ENCODE measurements around the gene PRR12. TPM values are rescaled to one million over a fixed set of nuclear protein-coding genes. Genes with fewer than 3 reads are reported as not detected.

PRR12 gene
- total and polyA plus RNA-seq, 9 of the 15 experiments (the other 6 are each of a cell fraction or from before 2014, with no cell fraction given): 0.01 to 21.1 (median 0.98) TPM

DNA sequence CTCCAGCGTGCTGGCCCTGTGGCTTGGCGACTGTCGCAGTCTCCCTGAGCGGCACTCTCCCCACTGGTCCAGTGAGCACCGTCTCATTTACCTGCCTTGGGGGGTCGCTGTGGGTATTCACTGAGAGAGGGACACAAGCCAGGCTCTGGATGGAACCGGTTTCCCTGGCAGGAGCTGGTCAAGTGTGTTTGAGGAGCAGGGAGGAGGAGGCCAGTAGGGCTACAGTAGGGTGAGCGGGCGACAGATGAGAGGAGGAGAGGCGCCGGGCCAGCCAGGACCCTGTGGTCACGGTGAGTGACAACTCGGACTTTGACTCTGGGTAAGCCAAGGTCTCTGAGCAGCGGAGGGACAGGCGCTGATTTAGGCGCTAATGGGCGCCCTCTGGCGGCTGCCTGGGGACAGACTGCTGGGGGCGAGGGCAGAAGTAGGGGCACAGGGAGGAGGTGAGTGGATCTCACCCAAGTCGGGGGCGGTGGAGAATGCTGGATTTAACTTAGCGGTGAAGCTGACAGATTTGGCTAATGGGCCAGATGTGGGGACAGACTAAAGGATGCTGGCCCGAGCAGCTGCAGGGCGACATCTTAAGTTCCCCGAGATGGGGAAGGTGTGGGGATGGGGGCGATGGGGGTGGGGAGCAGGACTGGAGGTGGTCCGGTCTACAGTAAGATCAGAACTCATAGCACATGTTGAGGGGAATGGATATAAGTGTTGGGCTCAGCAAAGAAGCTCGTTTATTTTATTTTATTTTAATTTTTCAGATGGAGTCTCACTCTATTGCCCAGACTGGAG is 81.3 kb downstream of the PRR12 start (continued):
- TF ChIP-seq ZFP36 (IDR thresholded peaks at IDR 0.05; ENCODE audit: low read depth, low read length, partially characterized antibody) (peak; percentile 41), NEUROD1 (IDR thresholded peaks at IDR 0.05; ENCODE audit: borderline replicate concordance, low read depth, low read length, partially characterized antibody) (peak; percentile 43), IFI16 (CRISPR knock-in tag; IDR thresholded peaks at IDR 0.05) (no peak)
- TF ChIP-seq, protein P1, sequence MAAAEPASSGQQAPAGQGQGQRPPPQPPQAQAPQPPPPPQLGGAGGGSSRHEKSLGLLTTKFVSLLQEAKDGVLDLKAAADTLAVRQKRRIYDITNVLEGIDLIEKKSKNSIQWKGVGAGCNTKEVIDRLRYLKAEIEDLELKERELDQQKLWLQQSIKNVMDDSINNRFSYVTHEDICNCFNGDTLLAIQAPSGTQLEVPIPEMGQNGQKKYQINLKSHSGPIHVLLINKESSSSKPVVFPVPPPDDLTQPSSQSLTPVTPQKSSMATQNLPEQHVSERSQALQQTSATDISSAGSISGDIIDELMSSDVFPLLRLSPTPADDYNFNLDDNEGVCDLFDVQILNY (CRISPR knock-in tag; IDR thresholded peaks at IDR 0.05): no peak

Small RNA genes lying within 50 kb of the gene (small RNA-seq; reads per million reads assigned to genes)
- gene RF00019: not detected

Other genes with a start within 250 kb of the PRR12 start
Only the 7 nearest of the 26 such genes appear.
- 14.1 and 17.7 TPM in 2 replicates for gene RCN3, start 63.2 kb upstream of the PRR12 start, total RNA-seq (2014; rRNA removed)
- 0.70 and 1.3 TPM in 2 replicates for gene RCN3, start 63.2 kb upstream of the PRR12 start, total RNA-seq (2014; rRNA removed; fragmentation: Illumina TruSeq; extraction: Trizol)
- 2.6 and 3.2 TPM in 2 replicates for gene RCN3, start 63.2 kb upstream of the PRR12 start, total RNA-seq (2015; rRNA removed; fragmentation: Illumina TruSeq; extraction: Trizol)
- 9.0 TPM in 2 replicates for gene RCN3, start 63.2 kb upstream of the PRR12 start, total RNA-seq (2021)
- gene RCN3, start 63.2 kb upstream of the PRR12 start, polyA plus RNA-seq (2011; rRNA removed): 1.6 and 3.3 TPM in 2 replicates
- gene RCN3, start 63.2 kb upstream of the PRR12 start, polyA plus RNA-seq (2014; fragmentation: Illumina TruSeq; extraction: Trizol): 2.0 and 6.4 TPM in 2 replicates
- under 1 TPM; 0.43 to 0.76 TPM for gene RCN3, start 63.2 kb upstream of the PRR12 start, polyA plus RNA-seq (2014; fragmentation: Nextera tagmentation; extraction: Ambion mirVana)
- gene RCN3, start 63.2 kb upstream of the PRR12 start, polyA plus RNA-seq (2014; rRNA removed): 4.9 and 6.8 TPM in 2 replicates
- gene NOSIP, start 10.6 kb upstream of the PRR12 start, total RNA-seq (2014; rRNA removed): 153 and 184 TPM in 2 replicates
- gene NOSIP, start 10.6 kb upstream of the PRR12 start, total RNA-seq (2014; rRNA removed; fragmentation: Illumina TruSeq; extraction: Trizol): 29.5 and 44.9 TPM in 2 replicates
- gene NOSIP, start 10.6 kb upstream of the PRR12 start, total RNA-seq (2015; rRNA removed; fragmentation: Illumina TruSeq; extraction: Trizol): 109 and 112 TPM in 2 replicates
- gene NOSIP, start 10.6 kb upstream of the PRR12 start, total RNA-seq (2021): 118 and 130 TPM in 2 replicates
- gene NOSIP, start 10.6 kb upstream of the PRR12 start, polyA plus RNA-seq (2011; rRNA removed): 79.9 and 94.3 TPM in 2 replicates
- 56.7 and 111 TPM in 2 replicates for gene NOSIP, start 10.6 kb upstream of the PRR12 start, polyA plus RNA-seq (2014; fragmentation: Illumina TruSeq; extraction: Trizol)
- 10 to 100 TPM; 14.4 to 42.1 TPM for gene NOSIP, start 10.6 kb upstream of the PRR12 start, polyA plus RNA-seq (2014; fragmentation: Nextera tagmentation; extraction: Ambion mirVana)
- gene NOSIP, start 10.6 kb upstream of the PRR12 start, polyA plus RNA-seq (2014; rRNA removed): 147 and 151 TPM in 2 replicates
- gene PRRG2, start 9.9 kb upstream of the PRR12 start, total RNA-seq (2014; rRNA removed): 0.73 and 2.3 TPM in 2 replicates
- gene PRRG2, start 9.9 kb upstream of the PRR12 start, total RNA-seq (2014; rRNA removed; fragmentation: Illumina TruSeq; extraction: Trizol): 0.33 TPM in 1 of 2 replicates, not detected in the other
- gene PRRG2, start 9.9 kb upstream of the PRR12 start, total RNA-seq (2015; rRNA removed; fragmentation: Illumina TruSeq; extraction: Trizol): 0.65 and 0.94 TPM in 2 replicates
- gene PRRG2, start 9.9 kb upstream of the PRR12 start, total RNA-seq (2021): 1.1 TPM in 2 replicates
- gene PRRG2, start 9.9 kb upstream of the PRR12 start, polyA plus RNA-seq (2011; rRNA removed): 0.13 and 0.20 TPM in 2 replicates
- 0.12 and 0.36 TPM in 2 replicates for gene PRRG2, start 9.9 kb upstream of the PRR12 start, polyA plus RNA-seq (2014; fragmentation: Illumina TruSeq; extraction: Trizol)
- under 1 TPM; 0.06 to 0.11 TPM for gene PRRG2, start 9.9 kb upstream of the PRR12 start, polyA plus RNA-seq (2014; fragmentation: Nextera tagmentation; extraction: Ambion mirVana)
- 1.1 and 1.4 TPM in 2 replicates for gene PRRG2, start 9.9 kb upstream of the PRR12 start, polyA plus RNA-seq (2014; rRNA removed)
- 8.2 and 10.4 TPM in 2 replicates for gene RRAS, start 49.0 kb downstream of the PRR12 start, total RNA-seq (2014; rRNA removed)
- 1.5 and 1.7 TPM in 2 replicates for gene RRAS, start 49.0 kb downstream of the PRR12 start, total RNA-seq (2014; rRNA removed; fragmentation: Illumina TruSeq; extraction: Trizol)
- 3.1 and 3.7 TPM in 2 replicates for gene RRAS, start 49.0 kb downstream of the PRR12 start, total RNA-seq (2015; rRNA removed; fragmentation: Illumina TruSeq; extraction: Trizol)
- gene RRAS, start 49.0 kb downstream of the PRR12 start, total RNA-seq (2021): 8.3 and 9.3 TPM in 2 replicates
- gene RRAS, start 49.0 kb downstream of the PRR12 start, polyA plus RNA-seq (2011; rRNA removed): 15.4 and 16.4 TPM in 2 replicates
- 8.5 and 13.9 TPM in 2 replicates for gene RRAS, start 49.0 kb downstream of the PRR12 start, polyA plus RNA-seq (2014; fragmentation: Illumina TruSeq; extraction: Trizol)
- 1 to 10 TPM in 1 of 2 experiments, under 1 TPM in 1; 0.70 to 1.3 TPM for gene RRAS, start 49.0 kb downstream of the PRR12 start, polyA plus RNA-seq (2014; fragmentation: Nextera tagmentation; extraction: Ambion mirVana)
- 17.3 and 18.3 TPM in 2 replicates for gene RRAS, start 49.0 kb downstream of the PRR12 start, polyA plus RNA-seq (2014; rRNA removed)
- gene SCAF1, start 51.0 kb downstream of the PRR12 start, total RNA-seq (2014; rRNA removed): 12.9 and 18.0 TPM in 2 replicates
- 2.5 and 2.8 TPM in 2 replicates for gene SCAF1, start 51.0 kb downstream of the PRR12 start, total RNA-seq (2014; rRNA removed; fragmentation: Illumina TruSeq; extraction: Trizol)
- gene SCAF1, start 51.0 kb downstream of the PRR12 start, total RNA-seq (2015; rRNA removed; fragmentation: Illumina TruSeq; extraction: Trizol): 4.9 and 6.0 TPM in 2 replicates
- 75.5 and 79.0 TPM in 2 replicates for gene SCAF1, start 51.0 kb downstream of the PRR12 start, total RNA-seq (2021)
- gene SCAF1, start 51.0 kb downstream of the PRR12 start, polyA plus RNA-seq (2011; rRNA removed): 3.7 and 4.3 TPM in 2 replicates
- gene SCAF1, start 51.0 kb downstream of the PRR12 start, polyA plus RNA-seq (2014; fragmentation: Illumina TruSeq; extraction: Trizol): 9.7 and 22.5 TPM in 2 replicates
- under 1 TPM; 0.20 to 0.25 TPM for gene SCAF1, start 51.0 kb downstream of the PRR12 start, polyA plus RNA-seq (2014; fragmentation: Nextera tagmentation; extraction: Ambion mirVana)
- 11.4 and 14.6 TPM in 2 replicates for gene SCAF1, start 51.0 kb downstream of the PRR12 start, polyA plus RNA-seq (2014; rRNA removed)
- gene IRF3, start 74.7 kb downstream of the PRR12 start, total RNA-seq (2014; rRNA removed): 113 and 160 TPM in 2 replicates
- gene IRF3, start 74.7 kb downstream of the PRR12 start, total RNA-seq (2014; rRNA removed; fragmentation: Illumina TruSeq; extraction: Trizol): 28.5 and 40.9 TPM in 2 replicates
- 64.0 and 65.4 TPM in 2 replicates for gene IRF3, start 74.7 kb downstream of the PRR12 start, total RNA-seq (2015; rRNA removed; fragmentation: Illumina TruSeq; extraction: Trizol)
- 125 and 132 TPM in 2 replicates for gene IRF3, start 74.7 kb downstream of the PRR12 start, total RNA-seq (2021)
- gene IRF3, start 74.7 kb downstream of the PRR12 start, polyA plus RNA-seq (2011; rRNA removed): 54.5 and 66.4 TPM in 2 replicates
- 118 and 119 TPM in 2 replicates for gene IRF3, start 74.7 kb downstream of the PRR12 start, polyA plus RNA-seq (2014; fragmentation: Illumina TruSeq; extraction: Trizol)
- 10 to 100 TPM in 1 of 2 experiments, 1 to 10 TPM in 1; 7.5 to 11.6 TPM for gene IRF3, start 74.7 kb downstream of the PRR12 start, polyA plus RNA-seq (2014; fragmentation: Nextera tagmentation; extraction: Ambion mirVana)
- gene IRF3, start 74.7 kb downstream of the PRR12 start, polyA plus RNA-seq (2014; rRNA removed): 118 and 145 TPM in 2 replicates
- gene BCL2L12, start 74.8 kb downstream of the PRR12 start, total RNA-seq (2014; rRNA removed): 128 and 169 TPM in 2 replicates
- 17.0 and 18.8 TPM in 2 replicates for gene BCL2L12, start 74.8 kb downstream of the PRR12 start, total RNA-seq (2014; rRNA removed; fragmentation: Illumina TruSeq; extraction: Trizol)
- 26.5 and 29.4 TPM in 2 replicates for gene BCL2L12, start 74.8 kb downstream of the PRR12 start, total RNA-seq (2015; rRNA removed; fragmentation: Illumina TruSeq; extraction: Trizol)
- gene BCL2L12, start 74.8 kb downstream of the PRR12 start, total RNA-seq (2021): 183 and 185 TPM in 2 replicates
- 81.2 and 95.3 TPM in 2 replicates for gene BCL2L12, start 74.8 kb downstream of the PRR12 start, polyA plus RNA-seq (2011; rRNA removed)
- 85.6 and 184 TPM in 2 replicates for gene BCL2L12, start 74.8 kb downstream of the PRR12 start, polyA plus RNA-seq (2014; fragmentation: Illumina TruSeq; extraction: Trizol)
- gene BCL2L12, start 74.8 kb downstream of the PRR12 start, polyA plus RNA-seq (2014; fragmentation: Nextera tagmentation; extraction: Ambion mirVana): 1 to 10 TPM; 7.4 to 7.5 TPM
- gene BCL2L12, start 74.8 kb downstream of the PRR12 start, polyA plus RNA-seq (2014; rRNA removed): 263 and 282 TPM in 2 replicates

Measured in K562 (cell line).